HepG2 (cell line): ENCODE data around the gene DIAPH3. TPM values are rescaled to one million over a fixed set of nuclear protein-coding genes. Genes with fewer than 3 reads are reported as not detected.

Experiments used
- CEBPG ChIP-seq: IDR thresholded peaks from 2 replicates; pipeline ENCODE4 v1.6.1; 2016
- GFI1 ChIP-seq: sonication (generic); formaldehyde crosslinking; IDR thresholded peaks from 2 replicates; pipeline ENCODE4 v1.5.0; 2020; ENCODE audit warnings: missing genetic modification reagents, mild to moderate bottlenecking, borderline replicate concordance
- HNF4A ChIP-seq: sonication (generic); formaldehyde crosslinking; IDR thresholded peaks from 2 replicates; pipeline ENCODE4 v1.4.0; 2020; ENCODE audit warnings: missing genetic modification reagents
- HNF4G ChIP-seq, 2 experiments: sonication (generic) in 1 of 2; formaldehyde crosslinking in 1 of 2; IDR thresholded peaks; 2 replicates each; pipeline versions ENCODE4 v1.4.0 to v1.6.1; 2011 to 2020; ENCODE audit warnings: borderline replicate concordance in 2 of 2, low read depth in 2 of 2, mild to moderate bottlenecking in 2 of 2, low read length in 1 of 2, missing genetic modification reagents in 1 of 2, moderate library complexity in 1 of 2
- IKZF5 ChIP-seq: IDR thresholded peaks from 2 replicates; pipeline ENCODE4 v1.6.1; 2018; ENCODE audit warnings: missing genetic modification reagents, mild to moderate bottlenecking, missing compliant biosample characterization
- MEF2D ChIP-seq: sonication (generic); formaldehyde crosslinking; IDR thresholded peaks from 2 replicates; pipeline ENCODE4 v1.5.1; 2020; ENCODE audit warnings: mild to moderate bottlenecking, missing genetic modification reagents
- MZF1 ChIP-seq: sonication (generic); formaldehyde crosslinking; IDR thresholded peaks from 2 replicates; pipeline ENCODE4 v1.8.1; 2023; ENCODE audit warnings: mild to moderate bottlenecking, missing genetic modification reagents, borderline replicate concordance
- NR2F6 ChIP-seq, 2 experiments: IDR thresholded peaks; 2 replicates each; pipeline ENCODE4 v1.6.1; 2016; ENCODE audit warnings: antibody characterized with exemption in 1 of 2, mild to moderate bottlenecking in 1 of 2
- RXRB ChIP-seq: IDR thresholded peaks from 2 replicates; pipeline ENCODE4 v1.6.1; 2016; ENCODE audit warnings: borderline replicate concordance, missing genetic modification reagents, missing compliant biosample characterization
- SALL1 ChIP-seq: sonication (generic); formaldehyde crosslinking; IDR thresholded peaks from 2 replicates; pipeline ENCODE4 v1.8.0; 2022; ENCODE audit warnings: mild to moderate bottlenecking, missing genetic modification reagents
- SNAI1 ChIP-seq: sonication (generic); formaldehyde crosslinking; IDR thresholded peaks from 2 replicates; pipeline ENCODE4 v1.5.0; 2020; ENCODE audit warnings: mild to moderate bottlenecking, missing genetic modification reagents, borderline replicate concordance
- SP5 ChIP-seq: IDR thresholded peaks from 2 replicates; pipeline ENCODE4 v1.6.1; 2016; ENCODE audit warnings: low read depth, borderline replicate concordance
- THYN1 ChIP-seq: sonication (generic); formaldehyde crosslinking; IDR thresholded peaks from 2 replicates; pipeline ENCODE4 v1.8.1; 2023; ENCODE audit warnings: low read depth, mild to moderate bottlenecking, moderate library complexity, missing genetic modification reagents, borderline replicate concordance
- ZBTB14 ChIP-seq: sonication (generic); formaldehyde crosslinking; IDR thresholded peaks from 2 replicates; pipeline ENCODE4 v1.4.0; 2020; ENCODE audit warnings: missing genetic modification reagents
- ZBTB38 ChIP-seq: sonication (generic); formaldehyde crosslinking; IDR thresholded peaks from 2 replicates; pipeline ENCODE4 v1.5.1; 2020; ENCODE audit warnings: mild to moderate bottlenecking, missing genetic modification reagents
- ZNF331 ChIP-seq: sonication (generic); formaldehyde crosslinking; IDR thresholded peaks from 2 replicates; pipeline ENCODE4 v1.4.0; 2020; ENCODE audit warnings: missing genetic modification reagents
- ZNF569 ChIP-seq: sonication (generic); formaldehyde crosslinking; IDR thresholded peaks from 2 replicates; pipeline ENCODE4 v1.5.0; 2020; ENCODE audit warnings: mild to moderate bottlenecking, missing genetic modification reagents, moderate library complexity, borderline replicate concordance
- ZNF570 ChIP-seq: sonication (generic); formaldehyde crosslinking; IDR thresholded peaks from 2 replicates; pipeline ENCODE4 v1.4.0; 2020; ENCODE audit warnings: mild to moderate bottlenecking, missing genetic modification reagents, borderline replicate concordance
- ZSCAN30 ChIP-seq: sonication (generic); formaldehyde crosslinking; IDR thresholded peaks from 2 replicates; pipeline ENCODE4 v1.5.0; 2020; ENCODE audit warnings: mild to moderate bottlenecking, missing genetic modification reagents
- polyA plus RNA-seq, 8 experiments: library from polyadenylated mRNA; depleted of rRNA in 3 of 8; stranded (reverse) in 7 of 8; unstranded in 1 of 8; fragments of >200 nt; fragmentation: Illumina TruSeq in 4 of 8; extraction: Trizol in 4 of 8; gene quantifications; 2 replicates each; pipeline versions ENCODE4 v1.2.1 to v1.2.3, GENCODE V29; 2011 to 2016; ENCODE audit warnings: low read depth in 4 of 8, missing spikeins in 1 of 8, mixed read lengths in 1 of 8; ENCODE audit not compliant: insufficient read depth in 1 of 8
- total RNA-seq, 5 experiments: library from RNA; depleted of rRNA; stranded (reverse); fragments of >200 nt; fragmentation: Illumina TruSeq; extraction: Trizol; gene quantifications; 2 replicates each; pipeline ENCODE4 v1.2.3, GENCODE V29; 2016; ENCODE audit warnings: low read depth in 1 of 5
- TF ChIP-seq, protein P1 (sequence below): IDR thresholded peaks from 2 replicates; pipeline ENCODE4 v1.6.1; 2016; ENCODE audit warnings: low read depth
- TF ChIP-seq, protein P2 (sequence below): sonication (generic); formaldehyde crosslinking; IDR thresholded peaks from 2 replicates; pipeline ENCODE4 v1.4.0; 2020; ENCODE audit warnings: missing genetic modification reagents, borderline replicate concordance
- TF ChIP-seq, protein P3 (sequence below): sonication (generic); formaldehyde crosslinking; IDR thresholded peaks from 2 replicates; pipeline ENCODE4 v1.4.0; 2020; ENCODE audit warnings: missing genetic modification reagents, borderline replicate concordance

Gene DIAPH3
- total and polyA plus RNA-seq, 2 of the 13 experiments (the other 11 are each of a cell fraction or from before 2014, with no cell fraction given): 4.0 to 9.3 TPM

GRCh38 chr13:59663707-59664106 lies 500.0 kb downstream of the DIAPH3 start (continued):
- TF ChIP-seq, protein P1, sequence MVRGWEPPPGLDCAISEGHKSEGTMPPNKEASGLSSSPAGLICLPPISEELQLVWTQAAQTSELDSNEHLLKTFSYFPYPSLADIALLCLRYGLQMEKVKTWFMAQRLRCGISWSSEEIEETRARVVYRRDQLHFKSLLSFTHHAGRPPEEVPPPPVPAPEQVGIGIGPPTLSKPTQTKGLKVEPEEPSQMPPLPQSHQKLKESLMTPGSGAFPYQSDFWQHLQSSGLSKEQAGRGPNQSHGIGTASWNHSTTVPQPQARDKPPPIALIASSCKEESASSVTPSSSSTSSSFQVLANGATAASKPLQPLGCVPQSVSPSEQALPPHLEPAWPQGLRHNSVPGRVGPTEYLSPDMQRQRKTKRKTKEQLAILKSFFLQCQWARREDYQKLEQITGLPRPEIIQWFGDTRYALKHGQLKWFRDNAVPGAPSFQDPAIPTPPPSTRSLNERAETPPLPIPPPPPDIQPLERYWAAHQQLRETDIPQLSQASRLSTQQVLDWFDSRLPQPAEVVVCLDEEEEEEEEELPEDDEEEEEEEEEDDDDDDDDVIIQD (CRISPR knock-in tag): peak; percentile 54; the same call in 1 of the 2 replicates
- TF ChIP-seq ZNF331 (CRISPR knock-in tag) (peak; percentile 33; the same call in 1 of the 2 replicates), MEF2D (no peak), SP5 (CRISPR knock-in tag) (no peak), NR2F6 (IDR thresholded peaks at IDR 0.05) (no peak; the same call in 1 of the 2 replicates), NR2F6 (CRISPR knock-in tag; IDR thresholded peaks at IDR 0.05) (0 out of 2 replicates have a peak, but pooled peaks have one; percentile 19), THYN1 (no peak), RXRB (CRISPR knock-in tag) (0 out of 2 replicates have a peak, but pooled peaks have one; percentile 37), ZNF570 (CRISPR knock-in tag) (no peak), ZNF569 (CRISPR knock-in tag) (no peak), SNAI1 (CRISPR knock-in tag) (no peak), IKZF5 (no peak), CEBPG (peak; percentile 86), HNF4G (IDR thresholded peaks at IDR 0.05; ENCODE audit: borderline replicate concordance, low read depth, low read length) (peak; percentile 60), HNF4G (CRISPR knock-in tag; IDR thresholded peaks at IDR 0.05; ENCODE audit: borderline replicate concordance, low read depth) (no peak), ZBTB14 (no peak), MZF1 (no peak), HNF4A (CRISPR knock-in tag) (peak; percentile 82), ZSCAN30 (no peak), GFI1 (CRISPR knock-in tag) (0 out of 2 replicates have a peak, but pooled peaks have one; percentile 24), ZBTB38 (CRISPR knock-in tag) (no peak), SALL1 (CRISPR knock-in tag) (peak; percentile 17; the same call in 1 of the 2 replicates)
- TF ChIP-seq, protein P2, sequence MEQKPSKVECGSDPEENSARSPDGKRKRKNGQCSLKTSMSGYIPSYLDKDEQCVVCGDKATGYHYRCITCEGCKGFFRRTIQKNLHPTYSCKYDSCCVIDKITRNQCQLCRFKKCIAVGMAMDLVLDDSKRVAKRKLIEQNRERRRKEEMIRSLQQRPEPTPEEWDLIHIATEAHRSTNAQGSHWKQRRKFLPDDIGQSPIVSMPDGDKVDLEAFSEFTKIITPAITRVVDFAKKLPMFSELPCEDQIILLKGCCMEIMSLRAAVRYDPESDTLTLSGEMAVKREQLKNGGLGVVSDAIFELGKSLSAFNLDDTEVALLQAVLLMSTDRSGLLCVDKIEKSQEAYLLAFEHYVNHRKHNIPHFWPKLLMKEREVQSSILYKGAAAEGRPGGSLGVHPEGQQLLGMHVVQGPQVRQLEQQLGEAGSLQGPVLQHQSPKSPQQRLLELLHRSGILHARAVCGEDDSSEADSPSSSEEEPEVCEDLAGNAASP (CRISPR knock-in tag): peak; percentile 66; the same call in 1 of the 2 replicates
- TF ChIP-seq, protein P3, sequence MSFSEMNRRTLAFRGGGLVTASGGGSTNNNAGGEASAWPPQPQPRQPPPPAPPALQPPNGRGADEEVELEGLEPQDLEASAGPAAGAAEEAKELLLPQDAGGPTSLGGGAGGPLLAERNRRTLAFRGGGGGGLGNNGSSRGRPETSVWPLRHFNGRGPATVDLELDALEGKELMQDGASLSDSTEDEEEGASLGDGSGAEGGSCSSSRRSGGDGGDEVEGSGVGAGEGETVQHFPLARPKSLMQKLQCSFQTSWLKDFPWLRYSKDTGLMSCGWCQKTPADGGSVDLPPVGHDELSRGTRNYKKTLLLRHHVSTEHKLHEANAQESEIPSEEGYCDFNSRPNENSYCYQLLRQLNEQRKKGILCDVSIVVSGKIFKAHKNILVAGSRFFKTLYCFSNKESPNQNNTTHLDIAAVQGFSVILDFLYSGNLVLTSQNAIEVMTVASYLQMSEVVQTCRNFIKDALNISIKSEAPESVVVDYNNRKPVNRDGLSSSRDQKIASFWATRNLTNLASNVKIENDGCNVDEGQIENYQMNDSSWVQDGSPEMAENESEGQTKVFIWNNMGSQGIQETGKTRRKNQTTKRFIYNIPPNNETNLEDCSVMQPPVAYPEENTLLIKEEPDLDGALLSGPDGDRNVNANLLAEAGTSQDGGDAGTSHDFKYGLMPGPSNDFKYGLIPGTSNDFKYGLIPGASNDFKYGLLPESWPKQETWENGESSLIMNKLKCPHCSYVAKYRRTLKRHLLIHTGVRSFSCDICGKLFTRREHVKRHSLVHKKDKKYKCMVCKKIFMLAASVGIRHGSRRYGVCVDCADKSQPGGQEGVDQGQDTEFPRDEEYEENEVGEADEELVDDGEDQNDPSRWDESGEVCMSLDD (CRISPR knock-in tag): no peak
